GM21619 (cell line): Measurements from ENCODE around the gene PNLIP.

Experiments used
- ATAC-seq: cut with Tn5 transposase; IDR thresholded peaks from one replicate; pipeline ENCODE4 v1.9.1; 2021; ENCODE audit not compliant: unreplicated experiment

The PNLIP gene

DNA sequence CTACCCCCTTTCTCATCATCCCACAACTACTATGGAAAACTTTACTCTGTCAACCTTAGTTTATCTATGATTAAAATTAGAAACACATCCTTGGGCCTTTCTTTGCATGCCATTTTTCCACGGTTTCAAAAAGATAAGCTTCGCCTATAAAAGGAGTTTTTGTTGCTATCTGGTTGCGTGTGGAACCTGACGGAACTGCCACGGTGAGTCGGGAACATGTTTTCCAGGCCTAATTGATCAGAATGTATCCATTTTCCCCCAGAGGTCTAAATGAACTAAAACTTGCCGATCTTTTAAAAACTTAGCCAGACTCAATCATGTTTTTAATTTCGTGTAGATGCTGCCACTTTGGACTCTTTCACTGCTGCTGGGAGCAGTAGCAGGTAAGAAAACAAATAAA, at the start of gene PNLIP:
PNLIP (plus strand) TSS at position 176 of the 400 bp plus-strand sequence; CDS start at position 338, 162 bp downstream.
- no peak for ATAC-seq

DNA sequence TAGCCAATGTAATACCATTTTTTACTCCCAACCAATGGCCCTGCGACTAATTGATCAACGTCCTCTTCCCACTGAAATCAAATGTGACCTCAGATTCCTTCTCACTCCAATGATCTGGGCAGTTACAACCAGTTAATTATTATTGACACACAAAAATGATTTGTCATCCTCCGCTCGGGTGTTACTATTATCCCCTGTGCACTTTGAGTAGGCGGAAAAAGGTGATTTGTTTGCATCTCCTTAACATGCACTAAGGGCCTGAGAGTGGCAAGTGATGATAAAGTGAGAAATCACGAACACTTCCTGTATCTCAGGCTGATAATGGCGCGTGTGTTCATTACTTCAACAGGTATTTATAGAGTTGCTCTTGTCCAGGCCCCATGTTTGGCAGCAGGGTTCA, 40.9 kb upstream of the PNLIP start:
- ATAC-seq: no peak

DNA sequence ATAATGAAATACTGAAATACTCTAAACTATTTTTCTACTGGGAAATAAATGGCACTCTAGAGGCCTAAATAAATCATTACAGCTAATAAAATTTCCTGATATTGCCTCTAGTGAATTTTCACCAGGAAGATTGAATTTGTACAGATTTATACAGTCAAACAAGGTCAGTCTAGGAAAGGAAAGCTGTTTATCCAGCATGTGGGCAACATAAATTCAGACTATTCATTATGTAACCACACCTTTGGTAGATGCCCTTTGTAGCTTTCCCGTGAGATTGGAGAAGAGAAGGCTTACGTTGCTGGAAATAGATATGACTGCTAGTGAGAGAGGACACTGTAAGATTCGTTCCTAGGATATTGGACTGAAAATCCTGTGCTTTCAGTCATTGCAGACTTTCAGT, 35.2 kb upstream of the PNLIP start:
- ATAC-seq: no peak

DNA sequence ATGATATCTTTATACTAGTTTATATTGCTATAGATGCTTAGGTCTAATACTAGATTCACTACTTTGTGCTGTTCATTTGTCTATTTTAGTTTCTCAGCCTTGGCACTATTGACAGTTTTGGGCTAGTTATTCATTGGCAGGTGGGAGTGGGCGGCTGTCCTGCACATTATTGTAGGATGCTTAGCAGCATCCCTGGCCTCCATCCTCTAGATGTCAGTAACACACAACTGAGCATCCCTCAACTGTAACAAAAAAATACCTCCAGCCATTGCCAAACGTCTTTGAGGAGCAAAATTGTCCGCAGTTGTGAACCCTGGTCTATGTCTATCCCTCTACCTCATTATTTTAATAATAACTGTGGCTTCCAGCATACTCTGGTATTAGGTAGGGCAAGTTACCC, 34.4 kb upstream of the PNLIP start:
- ATAC-seq: no peak

DNA sequence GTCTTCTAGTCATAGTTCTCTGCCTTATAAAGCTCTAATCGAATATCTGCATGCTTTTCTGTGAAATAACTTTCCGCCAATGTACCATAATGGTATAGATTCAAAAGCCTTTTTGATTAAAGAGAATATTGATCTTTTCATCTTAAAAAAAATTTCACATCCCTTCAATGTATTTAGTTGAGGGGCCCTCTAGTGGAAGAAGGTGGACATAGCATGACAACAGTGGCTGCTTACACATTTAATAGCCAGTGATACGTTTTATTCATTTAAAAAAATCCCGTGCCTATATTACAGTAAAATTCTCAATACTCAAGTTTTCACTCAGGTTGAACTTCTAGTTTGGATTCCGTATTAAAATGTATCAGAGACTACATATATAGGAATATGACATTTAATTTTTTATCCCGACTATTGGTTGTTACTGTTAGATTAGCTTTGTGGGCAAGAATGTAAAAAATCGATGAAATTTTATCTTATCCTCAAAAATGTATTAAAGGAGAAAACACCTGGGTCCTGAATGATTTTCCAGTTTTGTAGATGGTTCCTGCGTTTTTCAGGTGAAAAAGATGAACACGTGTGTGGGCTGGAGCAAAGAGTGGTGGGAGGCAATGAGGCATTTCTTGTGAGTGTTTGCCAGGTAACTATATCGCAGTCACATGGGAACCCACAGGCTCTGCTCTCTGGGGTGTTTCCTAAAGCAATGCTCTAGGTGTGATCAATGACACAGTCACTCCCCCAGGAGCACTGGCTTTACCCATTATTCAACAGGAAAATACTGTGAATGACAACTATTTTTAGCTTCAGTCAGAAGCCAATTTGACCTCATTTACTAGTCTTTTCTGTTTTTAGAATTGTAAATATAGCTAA, 24.1 kb upstream of the PNLIP start:
- ATAC-seq: peak; percentile 88

DNA sequence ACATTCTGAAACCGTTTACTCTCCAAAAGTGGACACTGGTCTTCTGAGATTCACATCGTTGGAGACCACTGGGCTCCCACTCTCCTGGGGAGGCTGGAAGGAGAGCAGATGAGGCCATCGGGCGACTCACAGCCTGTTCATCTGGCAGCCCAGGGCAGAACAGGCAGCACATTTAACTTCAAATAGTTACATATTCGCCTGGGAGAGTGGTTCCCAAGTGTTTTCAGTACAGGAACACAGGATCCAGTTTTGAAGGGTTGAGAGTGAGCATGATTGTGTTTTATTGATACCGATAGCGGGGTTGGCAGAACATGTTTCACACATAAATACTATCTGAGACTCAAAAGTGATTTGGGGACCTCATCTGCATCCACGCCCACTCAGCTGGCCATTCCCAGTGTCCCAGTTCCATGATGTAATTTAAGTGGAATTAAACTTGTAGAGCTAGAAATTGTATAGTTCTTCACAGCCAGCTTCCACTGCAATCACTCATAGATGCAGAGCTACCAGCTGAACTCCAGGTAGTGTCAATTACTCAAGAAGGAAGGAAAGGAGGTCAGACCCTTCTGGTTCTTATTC, 22.8 kb upstream of the PNLIP start:
- ATAC-seq: no peak

DNA sequence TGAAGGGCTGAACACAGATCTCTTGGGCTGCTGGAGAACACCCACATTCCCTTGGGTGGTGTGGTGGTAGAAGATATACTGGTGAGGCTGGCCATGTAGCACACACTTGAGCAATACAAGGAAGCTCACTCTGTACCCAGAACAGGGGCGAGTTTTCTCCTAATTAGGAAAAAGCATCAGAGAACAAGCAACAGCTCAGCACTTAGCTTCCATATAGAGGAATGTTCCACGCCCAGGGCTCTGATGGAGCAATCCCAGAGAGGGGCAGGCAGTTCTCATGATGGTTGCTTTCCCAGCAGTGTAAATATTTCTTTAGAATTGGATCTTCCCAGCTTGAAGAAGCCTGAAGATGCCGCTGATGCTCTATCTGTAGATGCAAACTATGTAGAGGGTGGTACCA, 21.0 kb upstream of the PNLIP start:
- no peak for ATAC-seq

DNA sequence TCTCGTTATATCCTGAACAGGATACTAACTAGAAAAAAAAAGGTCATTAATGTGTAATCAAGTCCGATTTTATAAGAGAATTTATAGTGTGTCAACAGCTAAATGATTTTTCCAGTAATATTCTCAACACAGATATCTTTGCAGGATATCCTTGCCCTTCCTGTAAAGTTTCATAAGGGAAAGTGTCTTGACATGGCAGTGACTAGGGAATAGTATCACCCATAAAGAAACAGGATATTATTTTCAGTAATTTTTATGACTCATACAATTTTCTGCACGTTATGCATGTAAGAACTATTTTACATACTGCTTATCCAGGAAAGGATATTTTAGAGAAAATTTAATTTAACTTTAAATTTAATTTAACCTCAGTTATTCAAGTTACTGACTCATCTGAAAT, 19.5 kb upstream of the PNLIP start:
- ATAC-seq: no peak

DNA sequence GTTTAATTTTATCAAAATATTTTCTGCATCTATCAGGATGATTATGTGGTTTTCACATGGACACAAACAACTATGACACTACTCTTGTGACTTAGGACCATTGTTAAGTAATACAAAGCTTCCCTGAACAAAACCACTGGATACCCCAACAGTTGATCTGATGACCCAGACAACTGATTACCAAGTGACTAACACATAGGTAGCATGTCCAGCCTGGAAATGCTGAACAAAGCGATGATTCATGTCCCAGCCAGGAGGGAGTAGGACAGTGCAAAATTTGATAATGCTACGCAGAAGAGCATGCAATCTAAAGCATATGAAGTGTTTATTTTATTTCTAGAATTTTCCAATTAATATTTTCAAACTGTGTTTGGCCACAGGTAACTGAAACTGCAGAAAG, 8.9 kb upstream of the PNLIP start:
- ATAC-seq: no peak

DNA sequence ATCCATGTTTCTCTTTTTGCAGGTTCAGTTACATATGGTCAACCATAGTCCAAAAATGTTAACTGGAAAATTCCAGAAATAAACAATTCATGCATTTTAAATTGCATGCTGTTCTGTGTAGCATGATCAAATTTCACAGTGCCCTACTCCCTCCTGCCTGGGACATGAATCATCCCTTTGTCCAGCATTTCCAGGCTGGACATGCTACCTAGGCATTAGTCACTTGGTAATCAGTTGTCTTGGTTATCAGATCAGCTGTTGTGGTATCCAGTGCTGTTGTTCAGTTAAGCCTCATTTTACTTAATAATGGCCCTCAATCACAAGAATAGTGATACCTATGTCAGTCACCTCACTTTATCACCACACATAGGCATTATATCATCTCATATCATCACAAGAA, 7.3 kb upstream of the PNLIP start:
- ATAC-seq: no peak

DNA sequence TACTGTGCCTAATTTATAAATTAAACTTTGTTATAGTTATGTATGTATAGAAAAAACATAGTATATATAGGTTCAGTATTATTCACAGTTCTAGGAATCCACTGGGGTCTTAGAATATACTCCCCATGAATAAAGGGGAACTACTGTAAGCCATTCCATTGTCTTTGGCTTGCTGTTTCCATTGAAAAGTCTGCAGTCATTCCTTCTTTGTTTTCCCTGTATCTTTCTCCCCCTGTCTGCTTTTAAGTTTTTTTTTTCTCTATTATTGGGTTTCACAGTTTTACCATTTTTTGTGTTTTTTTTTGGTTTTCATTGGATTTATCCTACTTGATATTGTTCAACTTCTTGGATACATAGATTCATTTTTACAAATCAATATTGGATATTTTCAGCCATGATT, 6.7 kb upstream of the PNLIP start:
- no peak for ATAC-seq

DNA sequence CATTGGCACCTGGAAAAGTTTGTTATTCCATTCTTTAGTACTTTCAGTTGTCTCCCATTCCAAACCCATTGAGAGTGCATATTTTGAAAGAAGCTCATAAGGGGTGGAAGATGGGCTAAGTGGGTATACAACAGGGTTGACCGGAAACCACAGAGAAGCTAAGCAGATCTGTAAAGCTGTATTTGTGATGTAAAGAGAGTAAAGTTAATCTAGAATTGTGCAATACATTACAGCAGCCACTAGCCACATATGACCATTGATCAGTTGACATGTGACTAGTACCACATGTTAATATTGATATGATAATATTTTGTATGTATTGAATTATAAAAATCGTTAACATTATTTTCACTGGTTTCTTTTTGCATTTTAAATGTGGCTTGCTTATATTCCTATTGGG, 4.9 kb upstream of the PNLIP start:
- ATAC-seq: no peak

DNA sequence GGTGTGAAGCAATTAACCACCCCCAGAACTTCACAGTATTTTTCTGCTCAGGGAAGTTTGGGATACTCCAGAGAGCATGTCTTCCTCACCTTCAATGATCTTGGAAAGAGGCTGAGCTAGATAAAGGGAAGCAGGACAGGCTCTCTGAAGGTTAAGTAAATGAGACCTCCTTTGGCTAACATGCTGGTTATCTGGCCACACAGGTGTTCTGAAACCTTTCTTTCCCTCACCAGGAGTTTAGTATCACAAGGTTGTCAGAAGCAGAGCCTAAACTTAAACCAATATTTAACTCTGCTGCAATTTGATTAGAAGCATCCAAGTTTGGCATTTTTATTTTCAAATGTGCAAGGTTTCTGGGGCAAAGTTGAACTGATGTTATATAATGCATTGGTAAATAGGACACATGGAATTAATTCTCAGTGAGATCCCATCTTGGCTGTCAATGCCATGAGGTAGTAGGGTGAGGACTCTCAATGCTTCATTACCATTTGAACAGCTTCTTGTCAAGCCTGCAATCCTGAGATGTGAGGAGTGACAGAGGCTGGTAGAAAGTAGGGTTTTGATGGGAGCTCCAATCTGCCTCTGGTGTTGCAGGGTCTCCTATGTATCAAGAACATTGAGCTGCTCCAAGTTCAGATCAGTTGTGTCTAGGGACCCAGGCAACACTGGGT, 3.6 kb upstream of the PNLIP start:
- no peak for ATAC-seq

DNA sequence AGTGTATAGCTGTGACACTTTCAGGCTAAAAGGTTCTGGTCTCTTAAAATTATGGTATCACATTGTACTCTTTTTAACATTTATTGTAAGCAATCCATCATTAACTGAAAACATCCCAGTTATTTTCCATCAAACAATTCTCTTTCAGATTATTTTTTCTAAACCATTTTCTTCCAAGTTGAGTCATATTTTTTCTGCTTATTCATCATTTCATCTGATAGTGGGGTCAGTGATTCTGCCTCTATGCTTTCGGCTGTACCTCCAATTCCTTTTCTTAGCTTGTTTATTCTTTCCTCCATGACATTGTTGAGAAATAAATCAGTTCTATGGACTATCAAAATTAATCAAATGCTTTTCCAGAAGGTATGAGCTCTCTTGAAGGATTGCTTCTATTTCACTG, 609 bp upstream of the PNLIP start:
- no peak for ATAC-seq

DNA sequence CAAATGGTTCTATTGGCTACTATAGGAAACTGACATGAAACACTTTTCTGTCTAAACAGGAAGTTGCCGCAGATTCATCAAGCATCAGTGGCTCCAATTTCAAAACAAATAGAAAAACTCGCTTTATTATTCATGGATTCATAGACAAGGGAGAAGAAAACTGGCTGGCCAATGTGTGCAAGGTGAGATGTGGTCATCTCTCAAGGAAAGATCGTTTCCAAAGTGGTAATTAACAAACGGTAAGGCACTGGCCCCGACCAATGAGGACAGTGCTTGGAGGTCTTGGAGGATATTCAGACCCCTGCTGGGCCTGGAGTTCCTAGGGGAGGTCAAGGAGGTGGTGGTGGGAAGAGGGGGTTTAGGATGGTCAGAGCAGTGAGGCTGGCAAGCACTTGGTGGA, 2.6 kb downstream of the PNLIP start:
- no peak for ATAC-seq

DNA sequence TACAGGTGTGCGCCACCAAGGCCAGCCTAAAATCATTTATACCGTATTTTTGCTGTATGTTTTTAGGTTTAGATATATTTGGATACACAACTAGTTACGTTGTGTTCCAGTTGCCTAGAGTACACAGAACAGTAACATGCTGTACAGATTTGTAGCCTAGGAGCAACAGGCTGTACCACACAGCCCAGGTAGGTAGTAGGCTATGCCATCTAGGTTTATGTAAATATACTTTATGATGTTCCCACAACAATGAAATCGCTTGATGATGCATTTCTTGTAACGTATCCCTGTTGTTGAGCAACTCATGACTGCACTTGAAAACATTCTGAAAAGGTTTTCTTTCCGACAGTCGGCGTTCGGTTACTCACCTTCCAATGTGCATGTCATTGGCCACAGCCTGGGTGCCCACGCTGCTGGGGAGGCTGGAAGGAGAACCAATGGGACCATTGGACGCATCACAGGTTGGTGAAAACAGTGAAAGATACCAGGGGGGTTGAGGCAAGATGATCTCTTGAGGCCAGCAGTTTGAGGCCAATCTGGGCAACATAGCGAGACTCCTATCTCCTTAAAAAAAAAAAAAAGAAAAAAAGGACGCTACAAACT, 7.7 kb downstream of the PNLIP start:
- no peak for ATAC-seq

DNA sequence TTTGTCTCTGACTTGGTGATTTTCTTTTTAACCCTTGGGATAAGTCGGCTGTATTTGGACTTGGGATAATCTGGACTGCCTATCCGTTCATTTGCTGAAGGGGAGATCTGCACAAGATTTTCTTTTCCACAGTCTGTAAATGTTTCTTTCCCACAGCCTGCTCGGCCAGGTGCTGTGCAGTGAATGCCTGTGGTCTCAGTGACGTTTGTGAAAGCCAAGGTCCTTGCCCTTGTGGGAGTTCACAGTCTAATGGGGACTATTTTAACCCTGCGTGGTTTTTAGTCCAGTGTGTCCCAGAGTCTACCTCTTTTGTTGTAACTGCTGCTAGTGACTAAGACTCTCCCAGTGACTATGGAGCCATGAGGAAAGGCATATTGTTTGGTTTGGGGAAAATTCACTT, 8.9 kb downstream of the PNLIP start:
- ATAC-seq: no peak

DNA sequence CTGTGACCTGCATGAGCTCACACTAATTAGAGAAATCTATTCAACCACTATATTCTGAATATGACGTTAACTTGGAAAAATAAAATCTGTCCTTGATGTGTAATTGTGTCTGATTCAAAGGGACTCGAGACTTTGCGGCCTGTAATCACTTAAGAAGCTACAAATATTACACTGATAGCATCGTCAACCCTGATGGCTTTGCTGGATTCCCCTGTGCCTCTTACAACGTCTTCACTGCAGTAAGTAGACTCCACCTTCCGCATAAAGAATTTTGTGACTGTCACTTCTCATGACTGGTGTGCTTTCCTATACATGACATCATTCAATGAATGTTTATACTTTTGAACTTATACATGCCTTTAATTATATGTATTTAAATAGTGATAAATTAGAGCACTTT, 10.1 kb downstream of the PNLIP start:
- ATAC-seq: no peak

DNA sequence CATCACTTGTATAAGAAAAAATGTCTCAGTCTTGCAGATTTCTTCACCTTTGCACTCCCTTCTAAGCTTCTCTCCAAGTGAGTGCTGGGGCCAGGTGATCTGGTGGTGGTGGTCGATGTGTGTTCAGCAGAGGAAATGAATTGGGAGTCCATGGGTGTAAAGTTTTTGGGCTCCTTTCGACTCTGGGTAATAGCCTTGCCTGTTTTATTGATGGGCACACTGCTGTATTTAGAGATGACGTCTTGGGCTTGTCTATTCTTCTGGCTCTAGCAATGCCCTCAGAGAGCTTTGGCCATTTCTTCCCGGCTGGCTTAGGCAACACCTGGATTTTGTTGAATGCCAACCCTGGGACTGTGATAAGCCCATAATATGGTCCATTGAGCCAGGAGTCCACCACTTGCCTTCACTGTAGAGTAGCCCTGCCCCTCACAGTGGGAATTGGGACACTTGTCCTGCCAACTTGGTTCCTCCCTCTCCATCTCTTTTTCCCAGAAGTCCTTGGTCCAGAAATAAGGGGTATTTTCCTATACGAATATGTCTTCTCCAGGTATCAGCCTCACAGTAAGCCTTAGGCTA, 11.7 kb downstream of the PNLIP start:
- no peak for ATAC-seq

DNA sequence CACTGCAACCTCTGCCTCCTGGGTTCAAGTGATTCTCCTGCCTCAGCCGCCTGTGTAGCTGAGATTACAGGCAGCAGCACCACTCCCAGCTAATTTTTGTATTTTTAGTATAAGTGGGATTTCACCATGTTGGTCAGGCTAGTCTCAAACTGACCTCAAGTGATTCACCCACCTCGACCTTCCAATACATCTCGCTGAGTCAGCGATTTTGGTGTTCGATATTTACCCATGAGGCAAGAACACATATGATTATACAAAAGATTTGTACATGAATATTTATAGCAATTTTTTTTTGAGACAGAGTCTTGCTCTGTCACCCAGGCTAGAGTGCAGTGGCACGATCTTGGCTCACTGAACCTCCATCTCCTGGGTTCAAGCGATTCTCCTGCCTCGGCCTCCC, 19.8 kb downstream of the PNLIP start:
- ATAC-seq: no peak

DNA sequence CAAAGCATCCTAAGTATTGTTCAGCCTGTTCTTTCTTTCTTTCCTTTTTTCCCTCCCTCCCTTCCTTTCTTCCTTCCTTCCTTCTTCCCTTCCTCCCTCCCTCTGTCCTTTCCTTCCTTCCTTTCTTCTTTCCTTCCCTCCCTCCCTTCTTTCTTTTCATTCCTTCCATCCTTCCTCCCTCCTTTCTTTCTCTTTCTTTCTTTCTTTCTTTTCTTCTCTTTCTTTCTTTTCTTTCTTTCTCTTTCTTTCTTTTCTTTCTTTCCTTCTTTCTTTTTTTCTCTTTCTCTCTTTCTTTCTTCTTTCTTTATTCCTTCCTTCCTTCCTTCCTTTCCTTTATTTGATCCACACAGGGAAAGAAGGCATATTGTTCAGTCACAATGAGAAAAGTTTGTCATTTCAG, 21.2 kb downstream of the PNLIP start:
- ATAC-seq: no peak

DNA sequence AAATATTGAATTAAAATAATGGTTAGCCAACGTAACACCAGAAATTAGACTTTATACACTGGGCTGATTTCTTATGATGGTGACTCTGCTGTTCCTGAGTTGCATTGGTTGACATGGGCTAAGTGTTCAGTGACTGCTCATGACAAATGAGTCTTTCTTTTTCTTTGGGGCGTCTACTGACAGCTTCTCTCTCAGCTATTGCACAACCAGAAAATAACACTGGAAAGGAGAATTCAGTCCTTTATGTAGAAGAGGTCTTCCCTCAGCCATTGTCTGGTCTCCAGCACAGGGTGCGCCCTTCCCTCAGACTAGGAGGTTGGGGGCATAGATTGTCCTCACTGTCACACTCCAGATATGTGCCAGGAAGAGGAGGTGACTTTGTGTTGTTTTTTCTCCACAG, 21.6 kb downstream of the PNLIP start:
- ATAC-seq: no peak
